HG03571 (cell line): Measurements from ENCODE around the gene C1R.

Experiments
- ATAC-seq: cut with Tn5 transposase; IDR thresholded peaks from one replicate; pipeline ENCODE4 v1.9.1; 2021; ENCODE audit not compliant: unreplicated experiment

Gene C1R

DNA sequence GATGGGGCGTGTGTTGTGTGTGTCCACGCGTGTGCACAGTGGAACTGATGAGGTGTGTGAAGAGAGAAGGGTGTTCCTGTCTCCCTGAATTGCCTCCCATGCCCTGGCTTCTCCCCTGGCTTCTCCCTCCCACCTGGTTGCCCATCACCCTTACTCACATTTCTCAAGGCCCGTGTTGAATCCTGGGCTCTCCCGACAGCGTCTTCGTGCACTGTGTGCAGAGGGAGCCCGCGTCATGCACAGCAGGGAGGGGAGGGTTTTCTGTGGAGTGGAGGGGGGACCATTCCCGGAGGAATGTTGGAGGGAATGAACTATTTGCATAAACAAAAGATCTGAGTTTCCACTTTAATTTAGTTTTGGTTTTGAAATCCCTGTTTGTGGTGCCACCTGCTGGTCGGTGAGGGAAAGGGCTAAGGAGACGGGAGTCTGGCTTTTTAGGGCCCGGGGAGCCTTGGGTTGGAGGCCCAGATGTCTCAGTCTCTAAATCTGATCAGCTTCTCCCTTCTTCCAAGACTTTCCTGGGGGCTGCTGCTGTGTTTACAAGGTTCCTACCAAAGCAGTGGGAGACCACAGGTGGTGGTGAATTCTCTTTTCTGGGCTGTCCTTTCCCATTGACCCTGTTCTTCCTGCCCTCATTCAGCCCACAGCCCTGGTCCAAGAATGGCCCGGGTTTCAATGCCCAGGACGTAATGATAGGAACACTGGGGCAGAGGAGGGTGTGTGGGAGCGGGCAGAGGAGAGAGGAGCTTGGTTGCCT is at the start of gene C1R:
Gene C1R, minus strand, starts transcription at position 217 of the 757 bp plus-strand sequence. Its CDS starts 57 bp downstream, at position 160.
- no peak for ATAC-seq

DNA sequence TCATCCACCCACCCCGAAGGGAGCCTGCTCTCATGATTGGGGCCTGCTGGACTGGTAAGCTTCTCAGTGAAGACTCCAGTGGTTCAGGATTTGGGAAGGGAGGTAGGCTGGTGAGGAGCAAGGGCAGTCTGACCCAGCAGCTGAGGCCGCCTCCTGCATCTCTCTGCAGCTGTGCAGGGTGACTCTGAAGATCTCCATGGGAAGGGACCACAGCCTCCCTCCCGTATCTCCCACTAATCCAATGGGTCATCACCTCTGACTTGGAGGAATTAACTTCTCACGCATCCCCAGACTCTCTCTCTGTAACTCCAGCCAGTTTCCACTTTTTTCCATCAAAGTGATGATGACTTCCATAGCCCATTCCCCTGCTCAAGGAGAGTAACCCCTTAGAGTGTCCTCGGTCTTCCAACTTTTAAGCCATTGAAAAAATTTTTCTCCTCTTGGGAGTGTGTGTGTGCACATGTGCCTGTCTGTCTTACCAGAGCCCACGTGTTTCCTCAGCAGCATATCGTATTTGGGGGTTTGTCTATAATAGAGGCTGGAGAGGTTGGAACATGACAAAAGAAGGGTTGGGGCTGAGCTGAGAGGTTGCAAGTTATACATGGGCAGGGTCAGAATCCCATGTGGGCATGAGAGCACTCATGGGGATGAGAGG is 49.2 kb upstream of the C1R start:
- ATAC-seq, result no peak

DNA sequence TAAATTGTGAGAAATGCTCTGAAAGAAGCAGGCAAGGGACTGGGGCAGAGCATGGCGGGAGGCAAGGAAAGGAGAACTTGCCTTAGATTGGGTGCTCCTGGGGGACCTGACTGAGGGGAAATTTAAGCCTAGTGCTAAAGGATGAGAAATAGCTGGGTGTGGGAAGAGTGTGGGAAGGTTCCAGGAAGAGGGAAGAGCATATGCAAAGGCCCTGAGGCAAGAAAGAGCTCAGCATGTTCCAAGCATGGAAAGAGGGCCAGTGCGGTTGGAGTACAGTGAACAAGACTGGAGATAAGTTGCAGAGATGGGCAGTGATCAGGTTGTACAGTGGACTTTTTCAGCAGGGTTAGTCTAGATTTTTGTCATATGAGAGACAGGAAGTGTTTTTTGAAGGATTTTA is 47.0 kb upstream of the C1R start:
- ATAC-seq, result no peak

DNA sequence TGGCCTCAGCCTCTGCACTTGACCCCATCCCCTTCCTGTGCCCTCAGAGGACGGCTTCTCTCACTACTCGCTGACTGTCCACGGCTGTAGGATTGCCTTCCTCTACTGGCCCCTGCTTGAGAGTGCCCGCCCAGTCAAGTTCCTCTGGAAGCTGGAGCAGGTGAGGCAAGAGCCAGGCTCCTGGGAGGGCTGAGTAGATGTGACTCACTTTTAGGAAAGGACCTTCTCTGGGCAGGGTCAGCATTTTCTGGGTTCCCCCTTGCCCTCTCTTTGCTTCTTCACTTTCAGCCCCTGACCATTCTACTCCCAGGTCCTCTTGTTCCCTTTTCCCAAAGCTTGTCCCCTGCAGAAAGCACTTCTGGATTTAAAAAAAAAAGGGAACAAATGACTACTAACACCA is 45.7 kb upstream of the C1R start:
- no peak for ATAC-seq

DNA sequence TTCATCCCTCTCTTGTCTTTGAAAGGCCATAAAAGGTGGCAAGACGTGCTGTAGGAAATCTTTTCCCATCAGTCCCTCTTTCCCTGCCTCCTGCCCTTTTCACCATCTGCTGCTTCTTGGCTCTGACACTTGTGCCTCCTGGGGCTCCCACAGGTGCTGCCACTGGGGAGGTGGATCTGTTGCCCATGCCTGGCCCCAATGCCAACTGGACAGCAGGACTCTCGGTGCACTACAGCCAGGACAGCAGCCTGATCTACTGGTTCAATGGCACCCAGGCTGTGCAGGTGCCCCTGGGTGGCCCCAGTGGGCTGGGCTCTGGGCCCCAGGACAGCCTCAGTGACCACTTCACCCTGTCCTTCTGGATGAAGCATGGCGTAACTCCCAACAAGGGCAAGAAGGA is 44.4 kb upstream of the C1R start:
- no peak for ATAC-seq

DNA sequence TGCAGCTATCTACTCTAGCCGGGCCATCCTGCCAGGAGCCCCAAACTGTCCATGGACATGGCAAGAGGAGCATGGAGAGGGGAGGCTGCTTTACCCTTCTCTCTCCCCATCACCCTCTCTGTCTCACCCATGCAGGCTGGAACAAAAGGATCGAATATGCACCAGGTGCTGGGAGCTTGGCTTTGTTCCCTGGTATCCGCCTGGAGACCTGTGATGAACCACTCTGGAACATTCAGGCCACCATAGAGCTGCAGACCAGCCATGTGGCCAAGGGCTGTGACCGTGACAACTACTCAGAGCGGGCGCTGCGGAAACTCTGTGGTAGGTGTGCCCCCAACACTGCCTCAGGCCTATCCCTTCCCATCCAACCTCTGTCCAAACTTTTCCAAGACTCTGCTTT is 43.8 kb upstream of the C1R start:
- ATAC-seq, result no peak

DNA sequence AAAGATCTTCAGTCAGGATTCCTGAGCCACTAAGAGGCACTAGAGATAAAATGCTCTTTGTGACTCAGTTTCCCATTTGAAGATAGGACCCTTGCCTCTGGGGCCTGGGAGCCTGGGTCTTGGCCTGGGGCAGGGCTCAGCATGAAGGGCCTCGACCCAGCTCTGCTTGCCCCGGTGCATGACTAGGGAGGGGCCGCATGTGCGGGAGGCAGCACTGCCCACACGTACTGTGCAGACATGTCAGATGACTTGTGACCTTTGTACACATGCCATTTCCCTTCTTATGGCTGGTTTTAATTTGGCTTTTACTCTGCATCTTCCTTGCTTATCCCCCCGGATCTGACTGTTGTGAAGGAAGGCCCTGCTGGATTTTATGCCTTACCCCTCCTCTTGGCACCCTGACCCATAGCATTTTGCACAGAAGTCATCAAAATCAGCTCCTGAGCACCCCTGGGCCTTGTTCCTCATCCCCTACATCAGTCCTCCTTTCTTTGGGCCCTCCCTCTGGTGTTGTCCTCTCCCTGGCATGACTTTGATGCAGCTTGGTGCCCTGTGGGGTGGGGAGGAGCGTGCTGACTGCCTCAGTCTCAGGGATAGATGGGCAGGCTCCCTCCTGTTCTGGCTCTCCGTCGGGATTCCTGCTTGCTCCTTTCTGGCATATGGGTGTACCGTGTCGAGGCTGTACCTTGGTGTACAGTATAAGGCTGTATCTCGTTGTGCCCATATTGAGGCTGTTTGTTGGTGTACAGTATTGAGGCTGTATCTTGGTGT is 42.3 kb upstream of the C1R start:
- no peak for ATAC-seq

DNA sequence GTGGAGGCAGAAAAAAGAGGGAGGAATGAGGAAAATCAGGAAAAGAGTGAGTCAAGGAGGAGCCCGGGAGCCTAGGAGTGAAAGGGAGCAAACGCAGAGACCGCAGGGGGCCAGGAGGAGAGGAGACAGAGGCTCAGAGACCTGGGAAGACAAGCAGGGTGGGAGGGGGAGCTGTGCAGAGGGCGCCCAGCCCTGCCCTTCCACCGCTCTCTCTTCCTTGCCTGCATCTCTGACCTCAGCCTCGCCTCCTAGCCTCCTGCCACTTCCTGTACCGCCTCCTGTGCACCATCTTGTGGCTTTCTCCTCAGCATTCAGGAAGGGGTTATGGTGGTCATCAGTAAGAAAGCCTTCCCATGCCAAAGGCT is 39.2 kb upstream of the C1R start:
- ATAC-seq, result no peak

DNA sequence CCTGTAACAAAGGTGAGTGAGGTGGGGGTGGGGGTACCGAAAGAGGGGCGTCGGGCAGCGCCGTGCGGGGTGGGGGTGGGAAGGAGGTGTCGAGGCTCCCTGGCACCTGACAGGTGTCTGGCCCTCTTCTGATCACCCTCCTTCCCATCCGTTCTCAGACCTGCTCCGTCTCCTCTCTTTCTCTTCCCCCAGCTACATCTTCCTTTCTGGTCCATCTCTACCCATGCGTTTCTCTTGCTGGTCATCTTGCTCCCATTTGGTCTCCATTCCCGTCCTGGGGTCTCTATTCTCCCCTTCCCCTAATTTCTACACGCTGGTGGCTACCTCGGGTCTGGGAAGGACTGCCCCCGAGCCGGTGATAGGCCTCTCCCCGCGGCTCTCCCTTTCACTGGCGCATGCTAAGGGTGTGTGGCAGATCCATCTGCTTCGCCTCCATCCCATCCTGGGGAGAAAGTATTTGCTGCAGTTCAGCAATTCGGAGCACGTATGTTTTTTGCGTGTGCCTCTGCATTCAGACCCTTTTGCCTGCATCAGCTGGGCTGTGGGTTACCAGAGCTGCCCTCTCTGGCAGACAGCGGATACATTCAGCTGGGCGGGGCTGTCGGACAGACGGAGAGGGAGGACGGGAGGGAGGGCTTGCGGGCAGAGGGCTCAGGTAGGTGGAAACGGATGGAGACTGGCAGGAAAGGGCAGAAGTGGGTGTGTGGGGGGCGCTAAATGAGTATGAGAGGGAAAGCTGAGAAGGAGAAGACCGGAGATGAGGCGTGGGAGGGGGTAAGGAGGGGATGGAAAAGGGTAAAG is 38.7 kb upstream of the C1R start:
- no peak for ATAC-seq

DNA sequence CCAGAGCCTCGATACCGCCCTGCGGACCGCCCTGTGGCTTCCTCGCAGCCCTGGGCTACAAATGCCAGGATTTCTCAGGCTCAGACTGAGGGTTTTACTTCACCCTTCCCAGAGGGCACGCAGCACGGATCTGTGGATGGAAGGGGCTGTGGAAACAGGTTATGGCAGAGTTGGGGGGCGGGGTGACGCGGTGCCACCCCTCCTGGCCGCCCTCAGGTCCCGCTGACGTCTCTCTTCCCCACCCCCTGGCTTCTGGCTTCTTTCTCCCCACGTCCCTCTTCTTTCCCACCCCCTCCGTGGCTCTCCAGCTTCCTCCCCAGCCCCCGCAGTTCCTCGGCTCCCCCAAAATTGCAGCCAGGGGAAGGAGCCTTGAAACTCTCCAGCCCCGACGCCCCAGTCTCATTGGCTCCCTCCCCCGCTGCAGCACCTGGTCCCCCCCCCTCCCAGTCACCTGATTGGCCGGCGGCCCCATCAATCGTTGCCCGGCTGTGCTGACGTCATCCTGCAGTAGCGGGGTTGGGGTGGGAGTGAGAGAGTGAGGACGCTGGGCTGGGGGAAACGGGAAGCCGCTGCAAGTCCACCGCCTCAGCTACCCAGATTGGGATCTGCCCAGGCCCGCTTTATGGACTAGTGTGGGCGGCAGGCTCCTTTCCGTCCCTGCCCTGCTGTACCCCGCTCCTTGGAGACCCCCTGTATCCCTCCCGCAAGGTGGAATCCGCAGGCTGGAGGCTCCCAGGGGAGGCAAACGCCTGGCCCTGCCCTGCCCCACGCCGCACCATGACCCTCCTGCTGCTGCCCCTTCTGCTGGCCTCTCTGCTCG is 37.8 kb upstream of the C1R start, which contains the start of gene CLSTN3:
Gene CLSTN3, plus strand, starts transcription at position 500 of the 820 bp plus-strand sequence. Its CDS starts 278 bp downstream, at position 778.
- ATAC-seq, result peak; percentile 55

DNA sequence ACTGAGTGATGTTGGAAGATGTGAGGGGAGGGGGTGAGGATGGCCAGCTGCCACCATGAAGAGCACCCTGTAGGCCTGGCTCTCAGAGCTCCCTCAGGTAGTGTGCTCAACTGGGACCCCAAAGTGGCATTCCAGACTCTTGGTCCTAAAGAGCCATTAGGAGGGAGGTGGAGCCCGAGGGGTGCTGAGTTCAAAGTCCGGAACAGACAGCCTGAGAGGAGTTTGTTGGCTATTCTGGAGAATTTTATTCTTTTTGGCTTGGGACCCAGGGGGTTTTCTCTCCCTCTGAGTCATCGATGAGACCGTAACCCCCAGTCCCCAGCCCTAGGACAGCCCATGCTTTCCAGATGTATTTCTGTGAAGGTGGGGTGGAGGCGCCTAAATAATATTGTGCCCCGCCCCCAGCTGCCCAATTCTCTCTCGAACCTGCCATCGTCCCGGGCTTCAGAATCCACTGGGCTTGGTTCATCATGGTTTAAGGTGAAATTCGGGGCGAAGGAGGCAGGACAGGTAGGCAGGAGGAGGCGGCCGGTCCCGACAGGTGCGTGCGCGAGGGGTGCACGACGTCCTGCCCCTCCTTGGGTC is 37.1 kb upstream of the C1R start:
- no peak for ATAC-seq

DNA sequence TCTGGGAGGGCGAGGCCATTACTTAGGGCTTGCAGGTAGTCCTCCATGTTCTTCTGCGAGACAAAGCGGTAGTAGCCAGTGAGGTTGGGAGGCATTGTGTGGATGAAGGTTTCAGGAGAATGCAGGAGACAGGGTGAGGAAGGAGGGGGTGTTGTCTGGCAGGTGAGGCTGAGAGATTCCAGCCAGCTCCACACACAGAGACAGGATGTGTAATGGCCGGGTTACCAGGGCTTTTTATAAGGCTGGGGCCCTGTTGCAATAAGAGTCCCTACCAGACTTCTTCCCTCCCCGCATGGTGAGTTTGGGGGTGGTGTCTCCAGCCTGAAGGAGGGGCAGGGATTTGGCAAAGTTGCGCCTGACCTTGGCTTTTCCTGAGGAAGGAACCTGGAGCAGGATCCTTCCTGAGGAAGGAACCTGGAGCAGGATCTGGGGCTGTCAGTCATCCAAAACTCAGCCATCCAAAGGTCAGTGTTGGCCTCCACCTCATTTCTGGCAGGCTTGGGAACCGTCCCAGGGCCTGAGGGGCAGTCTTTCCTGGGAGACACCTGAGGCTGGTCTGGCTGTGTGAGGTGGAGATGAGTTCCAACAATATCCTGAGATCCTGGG is 36.5 kb upstream of the C1R start, which contains the start of gene RBP5:
Gene RBP5, minus strand, starts transcription at position 209 of the 606 bp plus-strand sequence. Its CDS starts 114 bp downstream, at position 95.
- ATAC-seq, result no peak

DNA sequence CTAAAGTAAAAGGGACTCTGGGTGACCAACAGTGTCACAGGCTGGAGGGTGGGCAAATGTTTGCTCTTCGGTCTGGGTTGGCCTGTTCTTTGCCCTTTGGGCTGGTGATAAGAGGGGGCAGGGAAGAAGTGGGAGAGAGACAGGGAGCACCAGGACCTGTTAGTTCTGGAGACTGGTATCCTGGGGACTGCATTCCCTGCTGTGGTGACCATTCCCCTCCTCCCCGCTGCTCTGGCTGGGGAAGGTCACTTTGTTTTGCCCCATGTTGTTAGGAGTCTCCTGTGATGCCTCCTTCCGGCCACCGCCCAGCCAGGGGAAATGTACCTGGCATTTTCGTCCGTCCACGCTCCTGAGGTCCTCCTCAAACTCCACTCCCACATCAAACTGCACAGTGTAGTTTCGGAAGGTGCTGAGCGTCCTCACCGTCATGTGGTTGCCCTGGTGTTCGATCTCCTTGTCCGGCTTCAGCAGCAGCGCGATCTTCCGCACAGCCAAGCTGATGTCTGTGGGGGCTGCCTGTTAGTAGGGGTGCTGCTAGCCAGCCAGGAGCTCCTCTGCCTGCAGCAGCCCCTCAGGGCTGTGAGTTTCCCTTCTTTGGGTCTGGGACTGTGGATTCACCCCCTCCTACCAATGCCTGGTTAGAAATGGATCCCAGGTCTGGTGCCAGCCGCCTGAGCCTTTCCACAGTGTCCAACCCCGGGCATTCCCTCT is 35.8 kb upstream of the C1R start:
- no peak for ATAC-seq

DNA sequence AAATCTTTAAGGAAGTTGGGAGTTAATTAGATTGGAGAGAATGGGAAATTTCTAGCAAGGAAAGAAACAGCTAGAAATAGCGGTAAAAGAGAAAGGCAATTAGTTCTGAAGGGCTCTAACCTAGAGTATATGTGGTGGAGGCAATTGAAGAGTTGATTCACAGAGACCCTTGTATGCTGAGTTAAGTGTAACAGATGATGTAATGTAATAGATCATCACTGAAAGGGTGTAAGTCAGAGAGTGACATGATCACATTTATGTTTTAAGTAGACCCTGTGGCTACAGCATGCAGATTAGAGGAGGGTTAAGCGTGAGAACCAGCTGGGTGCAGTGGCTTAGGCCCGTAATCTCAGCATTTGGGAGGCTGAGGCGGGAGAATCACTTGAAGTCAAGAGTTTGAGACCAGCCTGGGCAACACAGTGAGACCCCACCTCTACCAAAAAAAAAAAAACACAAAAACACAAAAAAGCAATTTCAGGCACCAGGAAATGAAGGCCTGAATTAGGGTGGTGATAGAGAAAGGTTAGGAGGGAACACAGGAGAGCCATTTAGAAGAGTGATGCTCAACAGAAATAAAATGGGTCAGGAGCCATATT is 33.5 kb upstream of the C1R start:
- ATAC-seq, result no peak

DNA sequence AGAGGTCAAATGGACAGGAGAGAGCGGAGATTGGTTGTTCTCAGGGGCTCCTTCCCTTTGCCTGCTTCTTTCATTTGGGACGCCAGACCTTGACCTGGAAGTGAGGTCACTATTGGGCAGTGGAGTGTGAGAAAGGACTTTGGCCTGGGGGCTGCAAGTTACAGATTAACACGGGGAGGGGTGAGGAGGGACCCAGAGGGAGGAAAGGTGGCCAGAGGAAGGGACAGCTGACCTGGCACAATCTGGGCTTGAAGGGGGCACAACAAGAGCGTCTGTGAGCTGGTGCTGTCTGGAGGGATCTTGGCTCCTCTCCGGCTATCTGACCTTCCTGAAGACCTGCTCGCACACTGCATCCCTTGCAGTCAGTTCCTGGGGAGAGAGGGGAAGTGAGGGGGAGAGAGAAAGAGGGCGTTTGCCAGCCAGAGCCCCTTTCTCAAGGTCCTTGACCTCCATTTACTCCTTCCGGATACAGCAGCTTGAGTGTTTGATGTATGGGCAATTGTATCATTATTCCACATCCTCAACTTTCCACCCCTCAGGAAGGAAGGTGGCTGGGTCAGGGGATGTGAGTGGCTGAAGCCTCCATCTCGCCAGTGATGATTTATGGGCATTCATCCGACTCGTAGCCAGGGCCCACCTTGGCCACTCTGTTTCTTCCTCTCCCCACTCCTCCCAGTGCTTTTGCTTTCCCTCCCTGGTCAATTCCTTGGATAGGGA is 31.7 kb upstream of the C1R start:
- no peak for ATAC-seq

DNA sequence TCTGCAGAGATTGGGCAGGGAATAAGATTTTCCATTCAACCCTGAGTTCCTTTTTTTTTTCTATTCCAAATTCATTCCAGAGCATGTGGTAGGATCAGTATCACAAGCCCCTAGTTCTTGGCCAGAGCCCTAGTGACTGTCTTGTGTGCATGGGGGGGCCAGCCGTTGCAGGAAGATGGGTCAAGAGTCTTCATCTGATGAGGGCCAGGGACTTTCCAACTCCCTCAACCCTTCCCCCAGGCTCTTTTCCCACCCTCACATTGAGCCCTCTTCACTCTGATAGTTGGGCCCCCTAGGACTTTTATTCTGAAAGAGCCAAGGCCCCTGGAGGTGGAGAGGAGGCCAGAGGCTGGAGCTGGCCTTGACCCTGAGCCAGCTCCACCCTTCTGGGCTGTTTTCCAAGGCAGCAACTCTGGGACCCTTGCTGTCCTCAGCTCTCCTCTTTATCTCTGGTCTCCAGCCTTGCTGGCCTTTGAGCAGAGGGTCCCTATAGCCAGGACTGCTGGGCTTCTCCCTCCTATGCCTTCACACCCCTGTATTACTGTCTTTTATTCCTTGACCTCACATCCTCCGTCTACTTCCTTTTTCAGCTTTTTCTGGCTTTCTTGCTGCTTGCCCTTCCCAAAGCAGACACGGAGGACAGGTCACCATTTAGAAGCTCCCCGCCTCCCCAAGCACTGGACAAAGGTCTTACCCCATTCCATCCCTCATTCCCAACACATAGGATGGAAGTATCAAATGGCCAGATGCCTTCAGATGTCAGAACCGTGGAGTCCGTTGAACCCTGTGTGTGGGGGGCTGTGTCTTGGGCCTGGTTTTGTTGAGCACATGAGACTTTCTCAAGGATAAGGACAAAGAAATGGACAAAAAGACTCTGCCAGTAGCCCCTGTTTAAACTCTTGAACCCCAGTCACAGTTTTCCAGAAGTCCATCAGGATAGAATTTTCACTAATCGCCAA is 30.8 kb upstream of the C1R start:
- ATAC-seq, result no peak

DNA sequence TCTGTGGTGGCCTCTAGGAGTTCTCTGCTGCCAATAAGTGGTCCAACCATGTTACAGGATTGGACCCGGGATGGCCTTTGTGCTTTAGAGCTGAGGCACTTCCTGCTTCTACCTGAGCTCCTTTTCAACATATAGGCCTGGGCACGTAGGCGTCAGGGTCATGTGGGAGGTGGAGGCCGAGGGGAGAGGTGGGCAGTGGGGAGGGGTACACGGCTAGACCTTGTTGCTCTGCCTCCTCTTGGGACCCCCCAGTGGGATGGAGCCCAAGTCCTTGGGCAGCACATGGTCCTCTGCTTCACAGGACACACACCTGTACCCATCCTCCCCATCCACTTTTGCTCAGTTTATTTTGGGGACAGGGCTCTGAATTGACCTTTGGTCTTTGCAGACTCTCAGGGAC is 29.1 kb upstream of the C1R start:
- no peak for ATAC-seq
